Stomach smooth muscle (tissue), 2 donors: ENCODE results near the gene ZMYND11.
"Not testable (repeated sequence)": the region's sequence is repeated elsewhere in the genome, so short reads cannot be mapped to it uniquely, and the experiment has no call there.

ENCODE experiments used
- H3K27ac ChIP-seq: one replicate; pipeline ENCODE4 v1.7.0; 2013; ENCODE audit warnings: mild to moderate bottlenecking, low read length, inconsistent platforms
- H3K27me3 ChIP-seq, 2 donors: one replicate each; pipeline ENCODE4 v1.7.0; 2013; ENCODE audit warnings: low read length in 2 of 2; ENCODE audit not compliant: insufficient read depth in 2 of 2, control insufficient read depth in 1 of 2
- H3K36me3 ChIP-seq, 2 donors: one replicate each; pipeline ENCODE4 v1.7.0; 2013; ENCODE audit warnings: low read length in 2 of 2; ENCODE audit not compliant: control insufficient read depth in 2 of 2, insufficient read depth in 2 of 2
- H3K4me1 ChIP-seq: one replicate; pipeline ENCODE4 v1.7.0; 2013; ENCODE audit warnings: low read length; ENCODE audit not compliant: control insufficient read depth, insufficient read depth
- H3K4me3 ChIP-seq, 2 donors: one replicate each; pipeline ENCODE4 v1.7.0; 2013; ENCODE audit warnings: low read length in 2 of 2
- H3K9ac ChIP-seq, 2 donors: one replicate each; pipeline ENCODE4 v1.7.0; 2013; ENCODE audit warnings: low read length in 2 of 2, mild to moderate bottlenecking in 1 of 2
- H3K9me3 ChIP-seq, 2 donors: one replicate each; pipeline ENCODE4 v1.7.0; 2013; ENCODE audit warnings: low read length in 2 of 2; ENCODE audit not compliant: control insufficient read depth in 2 of 2
- donor health status: healthy.
- donor health status: Pancreatic carcinoma.

Gene ZMYND11

GRCh38 chr10:173741-174140 is 38.5 kb downstream of the ZMYND11 start:
- Histone ChIP-seq H3K36me3 (no peaks in the 10 kb centered on the region), H3K9ac (no peak overlapping the region), H3K27me3 (no peaks in the 10 kb centered on the region), H3K27ac (no peak overlapping the region), H3K4me3 (no peak overlapping the region), H3K4me1 (no peaks in the 10 kb centered on the region), H3K9me3 (no peaks in the 10 kb centered on the region)

GRCh38 chr10:176677-177076 is 41.4 kb downstream of the ZMYND11 start:
- Histone ChIP-seq H3K27me3 (no peaks in the 10 kb centered on the region), H3K4me3 (no peak overlapping the region), H3K36me3 (peaks cover 0 to 2% of the 10 kb centered on the region in 2 donors), H3K4me1 (no peaks in the 10 kb centered on the region), H3K27ac (no peak overlapping the region), H3K9ac (no peak overlapping the region), H3K9me3 (no peaks in the 10 kb centered on the region)

GRCh38 chr10:178208-178607 is 43.0 kb downstream of the ZMYND11 start:
- Histone ChIP-seq H3K27me3 (no peaks in the 10 kb centered on the region), H3K27ac (no peak overlapping the region), H3K9me3 (no peaks in the 10 kb centered on the region), H3K9ac (no peak overlapping the region), H3K4me3 (no peak overlapping the region), H3K36me3 (peaks cover 0 to 2% of the 10 kb centered on the region in 2 donors), H3K4me1 (no peaks in the 10 kb centered on the region)

- no peaks in the 10 kb centered on the region for H3K4me1 ChIP-seq
- H3K27me3 ChIP-seq: no peaks in the 10 kb centered on the region
- no peak overlapping the region for H3K4me3 ChIP-seq
- H3K27ac ChIP-seq: no peak overlapping the region
- peaks cover 0 to 4% of the 10 kb centered on the region in 2 donors for H3K36me3 ChIP-seq
- H3K9me3 ChIP-seq: no peaks in the 10 kb centered on the region
- no peak overlapping the region for H3K9ac ChIP-seq
These were observed 43.5 kb downstream of the ZMYND11 start for GRCh38 chr10:178723-179122.

- no peaks in the 10 kb centered on the region for H3K27me3 ChIP-seq
- H3K9ac ChIP-seq: no peak overlapping the region
- no peak overlapping the region for H3K4me3 ChIP-seq
- H3K36me3 ChIP-seq: peaks cover 0 to 5% of the 10 kb centered on the region in 2 donors
- H3K9me3 ChIP-seq: no peaks in the 10 kb centered on the region
- H3K4me1 ChIP-seq: no peaks in the 10 kb centered on the region
- no peak overlapping the region for H3K27ac ChIP-seq
These were observed 47.4 kb downstream of the ZMYND11 start for GRCh38 chr10:182441-183201.

- H3K27me3 ChIP-seq: no peaks in the 10 kb centered on the region
- no peak overlapping the region for H3K4me3 ChIP-seq
- H3K27ac ChIP-seq: no peak overlapping the region
- H3K36me3 ChIP-seq: peaks cover 0 to 5% of the 10 kb centered on the region in 2 donors
- H3K9me3 ChIP-seq: no peaks in the 10 kb centered on the region
- H3K4me1 ChIP-seq: no peaks in the 10 kb centered on the region
- no peak overlapping the region for H3K9ac ChIP-seq
These were observed 48.9 kb downstream of the ZMYND11 start for GRCh38 chr10:184174-184573.

- H3K27ac ChIP-seq: no peak overlapping the region
- H3K9me3 ChIP-seq: no peaks in the 10 kb centered on the region
- H3K9ac ChIP-seq: no peak overlapping the region
- no peaks in the 10 kb centered on the region for H3K4me1 ChIP-seq
- H3K4me3 ChIP-seq: no peak overlapping the region
- H3K27me3 ChIP-seq: no peaks in the 10 kb centered on the region
- H3K36me3 ChIP-seq: peaks cover 0 to 5% of the 10 kb centered on the region in 2 donors
These were observed 49.7 kb downstream of the ZMYND11 start for GRCh38 chr10:184911-185310.

- not testable (repeated sequence) for H3K9ac ChIP-seq, H3K36me3 ChIP-seq, H3K4me1 ChIP-seq, H3K27me3 ChIP-seq, H3K27ac ChIP-seq, H3K9me3 ChIP-seq, H3K4me3 ChIP-seq
These were observed 50.3 kb downstream of the ZMYND11 start for GRCh38 chr10:185571-185970.

GRCh38 chr10:186911-187310 is 51.7 kb downstream of the ZMYND11 start:
- Histone ChIP-seq H3K9me3 (no peaks in the 10 kb centered on the region), H3K36me3 (peaks cover 0 to 3% of the 10 kb centered on the region in 2 donors), H3K4me1 (peaks cover 3% of the 10 kb centered on the region), H3K9ac (no peak overlapping the region), H3K4me3 (no peak overlapping the region), H3K27me3 (no peaks in the 10 kb centered on the region), H3K27ac (no peak overlapping the region)

- H3K9ac ChIP-seq: no peak overlapping the region
- no peaks in the 10 kb centered on the region for H3K9me3 ChIP-seq
- H3K27ac ChIP-seq: no peak overlapping the region
- H3K27me3 ChIP-seq: no peaks in the 10 kb centered on the region
- H3K4me1 ChIP-seq: peaks cover 3% of the 10 kb centered on the region
- H3K36me3 ChIP-seq: peaks cover 0 to 3% of the 10 kb centered on the region in 2 donors
- no peak overlapping the region for H3K4me3 ChIP-seq
These were observed 53.3 kb downstream of the ZMYND11 start for GRCh38 chr10:188546-188945.

GRCh38 chr10:190216-190615 is 55.0 kb downstream of the ZMYND11 start:
- Histone ChIP-seq H3K27ac (no peak overlapping the region), H3K4me3 (no peak overlapping the region), H3K9ac (no peak overlapping the region), H3K36me3 (no peaks in the 10 kb centered on the region), H3K27me3 (no peaks in the 10 kb centered on the region), H3K4me1 (peaks cover 3% of the 10 kb centered on the region), H3K9me3 (no peaks in the 10 kb centered on the region)
